HG02970 (cell line): ENCODE data around the gene ANO3.

Source experiments
- ATAC-seq: cut with Tn5 transposase; IDR thresholded peaks from one replicate; pipeline ENCODE4 v1.9.1; 2021; ENCODE audit warnings: mild to moderate bottlenecking, moderate library complexity, moderate number of reproducible peaks; ENCODE audit not compliant: unreplicated experiment, low FRiP score

ANO3 gene

GRCh38 chr11:26700574-26701235, 368.8 kb downstream of the ANO3 start:
- no peak for ATAC-seq

- no peak for ATAC-seq
Observed at GRCh38 chr11:26702406-26702805, 370.5 kb downstream of the ANO3 start.

- no peak for ATAC-seq
Observed at GRCh38 chr11:26703411-26704191, 371.7 kb downstream of the ANO3 start.

GRCh38 chr11:26704249-26704648, 372.3 kb downstream of the ANO3 start:
- no peak for ATAC-seq

GRCh38 chr11:26706181-26706580, 374.3 kb downstream of the ANO3 start:
- ATAC-seq, result no peak

GRCh38 chr11:26708736-26709456, 377.0 kb downstream of the ANO3 start:
- no peak for ATAC-seq

- ATAC-seq, result no peak
Observed at GRCh38 chr11:26710489-26710888, 378.6 kb downstream of the ANO3 start.

GRCh38 chr11:26712497-26712896, 380.6 kb downstream of the ANO3 start:
- ATAC-seq, result no peak
